Measurements from ENCODE around the gene CD247. TPM values are rescaled to one million over a fixed set of nuclear protein-coding genes. Genes with fewer than 3 reads are reported as not detected.

The CD247 gene
- total and polyA plus RNA-seq, 2 experiments from 2014 or later, result not detected

DNA sequence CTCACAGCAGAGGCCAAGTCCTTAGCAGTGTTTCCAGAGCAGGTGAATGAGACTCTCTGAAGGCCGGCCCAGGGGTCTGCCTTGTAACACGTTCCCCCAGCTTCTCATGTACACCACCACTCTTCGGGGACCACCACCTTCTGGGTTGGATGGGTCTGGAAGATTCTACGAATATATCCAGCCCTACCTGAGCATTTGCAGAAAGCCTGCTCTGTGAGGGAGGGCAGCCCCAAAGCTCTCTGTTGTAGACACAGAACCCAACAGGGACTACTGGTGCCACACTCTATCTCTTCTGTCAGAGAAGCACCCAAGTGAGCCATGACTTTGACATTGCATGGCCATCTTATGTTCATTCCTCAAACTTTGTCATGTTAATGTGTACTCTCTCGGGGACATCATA lies 61.8 kb downstream of the CD247 start:
- no peak for TF ChIP-seq EZH2 (IDR thresholded peaks at IDR 0.05; ENCODE audit: insufficient read depth, poor library complexity, severe bottlenecking)
- TF ChIP-seq EZH2phosphoT487 (IDR thresholded peaks at IDR 0.05; ENCODE audit: insufficient read depth, low read depth), result no peak
- Histone ChIP-seq H3K27ac (no peak overlapping the region), H3K9ac (no peak overlapping the region), H3K9me2 (ENCODE audit: insufficient read depth) (no peaks in the 10 kb centered on the region), H3K79me2 (ENCODE audit: insufficient read depth) (no peaks in the 10 kb centered on the region), H2AFZ (no peak overlapping the region), H3K27me3 (replicated peaks; ENCODE audit: insufficient read depth) (peaks cover 19% of the 10 kb centered on the region), H3F3A (ENCODE audit: insufficient read depth) (no peaks in the 10 kb centered on the region), H3K9me3 (ENCODE audit: low read depth) (no peaks in the 10 kb centered on the region), H3K4me2 (ENCODE audit: unreplicated experiment) (no peak overlapping the region), H3K4me1 (ENCODE audit: insufficient read depth) (no peaks in the 10 kb centered on the region), H4K20me1 (ENCODE audit: insufficient read depth) (no peaks in the 10 kb centered on the region), H3K36me3 (ENCODE audit: low read depth) (no peaks in the 10 kb centered on the region), H3K4me3 (no peak overlapping the region)
- in situ Hi-C loops (cut with MboI), result no loop called here
- no peak for DNase-seq
- WGBS, 2 experiments (ENCODE audit: low coverage in 1 of 2, low lambda C conversion rate in 2 of 2, missing lambda C conversion rate in 2 of 2), result 84% methylated on average over 5 of the region's 5 CpGs

- no peak overlapping the region for H3K27ac ChIP-seq
- peak overlapping the region; percentile 83 for H3K4me2 ChIP-seq (ENCODE audit: unreplicated experiment)
- peak; percentile 36 for DNase-seq
- WGBS, 2 experiments (ENCODE audit: low coverage in 1 of 2, low lambda C conversion rate in 2 of 2, missing lambda C conversion rate in 2 of 2), result 2 to 7% methylated on average over 9 to 23 of the region's 23 CpGs
- no peaks in the 10 kb centered on the region for H3K36me3 ChIP-seq (ENCODE audit: low read depth)
- peak overlapping the region; percentile 66 for H3K9ac ChIP-seq
- H3K9me2 ChIP-seq (ENCODE audit: insufficient read depth), result no peaks in the 10 kb centered on the region
- H3F3A ChIP-seq (ENCODE audit: insufficient read depth), result no peaks in the 10 kb centered on the region
- peak overlapping the region; percentile 97 for H2AFZ ChIP-seq
- no peaks in the 10 kb centered on the region for H4K20me1 ChIP-seq (ENCODE audit: insufficient read depth)
- peak overlapping the region; percentile 78 for H3K4me3 ChIP-seq
- H3K79me2 ChIP-seq (ENCODE audit: insufficient read depth), result no peaks in the 10 kb centered on the region
- H3K27me3 ChIP-seq (replicated peaks; ENCODE audit: insufficient read depth), result peaks cover 19% of the 10 kb centered on the region
- H3K9me3 ChIP-seq (ENCODE audit: low read depth), result no peaks in the 10 kb centered on the region
- TF ChIP-seq EZH2phosphoT487 (IDR thresholded peaks at IDR 0.05; ENCODE audit: insufficient read depth, low read depth), result no peak
- no peak for TF ChIP-seq EZH2 (IDR thresholded peaks at IDR 0.05; ENCODE audit: insufficient read depth, poor library complexity, severe bottlenecking)
- in situ Hi-C loops (cut with MboI), result no loop called here
- no peaks in the 10 kb centered on the region for H3K4me1 ChIP-seq (ENCODE audit: insufficient read depth)
Measured at GRCh38 chr1:167455786-167456446, 62.4 kb downstream of the CD247 start.

- in situ Hi-C loops (cut with MboI), result no loop called here
- peak overlapping the region; percentile 66 for H3K9ac ChIP-seq
Measured at GRCh38 chr1:167454894-167455785, 63.2 kb downstream of the CD247 start.

DNA sequence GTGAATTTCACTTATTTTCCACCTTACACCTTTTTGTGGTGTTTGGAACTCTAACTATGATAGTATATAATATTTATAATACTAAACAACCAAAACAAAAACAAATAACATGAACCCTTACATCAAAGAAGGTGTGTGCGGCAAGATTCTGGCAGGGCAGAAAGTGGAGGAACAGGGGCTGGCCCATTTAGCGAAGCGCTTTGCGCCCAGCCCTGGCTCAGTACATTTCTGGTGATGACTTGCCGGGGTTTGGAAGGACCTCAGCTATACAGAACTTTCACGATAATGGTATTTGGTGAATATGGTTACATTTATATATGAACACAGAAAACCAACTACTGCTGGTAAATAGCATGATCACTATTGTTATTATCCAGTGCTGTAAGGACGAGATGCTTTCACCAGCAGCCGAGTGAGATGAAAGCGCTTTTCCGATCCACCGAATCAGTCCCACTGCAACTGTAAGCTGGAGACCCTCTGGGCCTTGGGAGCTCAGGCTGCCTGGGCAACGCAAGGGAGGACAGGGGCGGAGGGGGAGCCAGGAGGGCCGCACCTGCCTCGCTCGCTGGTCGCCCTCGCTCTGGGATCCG lies 63.9 kb downstream of the CD247 start:
- WGBS, 2 experiments (ENCODE audit: low coverage in 1 of 2, low lambda C conversion rate in 2 of 2, missing lambda C conversion rate in 2 of 2), result 27 to 28% methylated on average over 19 of the region's 19 CpGs
- Histone ChIP-seq H4K20me1 (ENCODE audit: insufficient read depth) (no peaks in the 10 kb centered on the region), H3K27me3 (replicated peaks; ENCODE audit: insufficient read depth) (peaks cover 19% of the 10 kb centered on the region), H3K9me2 (ENCODE audit: insufficient read depth) (no peaks in the 10 kb centered on the region), H3K4me1 (ENCODE audit: insufficient read depth) (no peaks in the 10 kb centered on the region), H3K79me2 (ENCODE audit: insufficient read depth) (no peaks in the 10 kb centered on the region), H3K4me2 (ENCODE audit: unreplicated experiment) (peak overlapping the region; percentile 83), H3F3A (ENCODE audit: insufficient read depth) (no peaks in the 10 kb centered on the region), H2AFZ (peak overlapping the region; percentile 97), H3K9ac (peak overlapping the region; percentile 66), H3K4me3 (peak overlapping the region; percentile 78), H3K27ac (no peak overlapping the region), H3K36me3 (ENCODE audit: low read depth) (no peaks in the 10 kb centered on the region), H3K9me3 (ENCODE audit: low read depth) (no peaks in the 10 kb centered on the region)
- in situ Hi-C loops (cut with MboI), result no loop called here
- DNase-seq, result no peak
- TF ChIP-seq EZH2phosphoT487 (IDR thresholded peaks at IDR 0.05; ENCODE audit: insufficient read depth, low read depth) (no peak), EZH2 (IDR thresholded peaks at IDR 0.05; ENCODE audit: insufficient read depth, poor library complexity, severe bottlenecking) (no peak)

More at GRCh38 chr1:167454894-167455785, 63.2 kb downstream of the CD247 start:
- 1 to 4% methylated on average over 60 to 81 of the region's 85 CpGs for WGBS, 2 experiments (ENCODE audit: low coverage in 1 of 2, low lambda C conversion rate in 2 of 2, missing lambda C conversion rate in 2 of 2)
- peak overlapping the region; percentile 97 for H2AFZ ChIP-seq
- no peak overlapping the region for H3K27ac ChIP-seq
- H3K27me3 ChIP-seq (replicated peaks; ENCODE audit: insufficient read depth), result peaks cover 19% of the 10 kb centered on the region
- H3K9me3 ChIP-seq (ENCODE audit: low read depth), result no peaks in the 10 kb centered on the region
- no peaks in the 10 kb centered on the region for H3K79me2 ChIP-seq (ENCODE audit: insufficient read depth)
- peak; percentile 66 for DNase-seq
- H4K20me1 ChIP-seq (ENCODE audit: insufficient read depth), result no peaks in the 10 kb centered on the region
- no peaks in the 10 kb centered on the region for H3F3A ChIP-seq (ENCODE audit: insufficient read depth)
- H3K4me2 ChIP-seq (ENCODE audit: unreplicated experiment), result peak overlapping the region; percentile 83
- no peak for TF ChIP-seq EZH2 (IDR thresholded peaks at IDR 0.05; ENCODE audit: insufficient read depth, poor library complexity, severe bottlenecking)
- TF ChIP-seq EZH2phosphoT487 (IDR thresholded peaks at IDR 0.05; ENCODE audit: insufficient read depth, low read depth), result no peak
- H3K4me1 ChIP-seq (ENCODE audit: insufficient read depth), result no peaks in the 10 kb centered on the region
- H3K4me3 ChIP-seq, result peak overlapping the region; percentile 78
- H3K36me3 ChIP-seq (ENCODE audit: low read depth), result no peaks in the 10 kb centered on the region
- no peaks in the 10 kb centered on the region for H3K9me2 ChIP-seq (ENCODE audit: insufficient read depth)

All from GM23248 (cell line).